Endothelial cell (in vitro differentiated cells): ENCODE data around the gene SLC23A2. TPM values are rescaled to one million over a fixed set of nuclear protein-coding genes. Genes with fewer than 3 reads are reported as not detected.

ENCODE experiments used
- DNase-seq: peaks from one replicate; pipeline ENCODE4 v3.0.0; 2021; ENCODE audit warnings: low spot score
- H3K27ac Mint-ChIP-seq: one replicate; pipeline ENCODE4 v1.8.0; 2021; ENCODE audit warnings: mixed read lengths, inconsistent platforms; ENCODE audit not compliant: unreplicated experiment
- H3K27me3 Mint-ChIP-seq: one replicate; pipeline ENCODE4 v1.8.0; 2021; ENCODE audit warnings: mild to moderate bottlenecking, moderate library complexity, mixed read lengths, inconsistent platforms; ENCODE audit not compliant: unreplicated experiment
- H3K36me3 Mint-ChIP-seq: one replicate; pipeline ENCODE4 v1.8.0; 2021; ENCODE audit warnings: mild to moderate bottlenecking, low read depth, mixed read lengths, inconsistent platforms; ENCODE audit not compliant: unreplicated experiment
- H3K4me1 Mint-ChIP-seq: one replicate; pipeline ENCODE4 v1.8.0; 2021; ENCODE audit warnings: mild to moderate bottlenecking, mixed read lengths, inconsistent platforms; ENCODE audit not compliant: unreplicated experiment
- H3K4me3 Mint-ChIP-seq: one replicate; pipeline ENCODE4 v1.8.0; 2021; ENCODE audit warnings: mild to moderate bottlenecking, mixed read lengths, inconsistent platforms; ENCODE audit not compliant: unreplicated experiment
- H3K9me3 Mint-ChIP-seq: one replicate; pipeline ENCODE4 v1.8.0; 2021; ENCODE audit warnings: mixed read lengths, inconsistent platforms; ENCODE audit not compliant: unreplicated experiment
- total RNA-seq: library from RNA; stranded (reverse); fragmentation: NEBNext Ultra II Directional; extraction: Animal tissue kit (Norgen Biotek cat#: 25700); gene quantifications from one replicate; pipeline ENCODE4 v1.2.1, GENCODE V29; 2021; ENCODE audit not compliant: unreplicated experiment
- TF ChIP-seq, protein P1 (sequence below): fragments of 200-600 bp; sonication (generic); IDR thresholded peaks from one replicate; pipeline ENCODE4 v1.5.0; 2021; ENCODE audit warnings: antibody characterized with exemption; ENCODE audit not compliant: unreplicated experiment

The SLC23A2 gene
- total RNA-seq, 1 donor from 2014 or later, result 71.3 TPM

DNA sequence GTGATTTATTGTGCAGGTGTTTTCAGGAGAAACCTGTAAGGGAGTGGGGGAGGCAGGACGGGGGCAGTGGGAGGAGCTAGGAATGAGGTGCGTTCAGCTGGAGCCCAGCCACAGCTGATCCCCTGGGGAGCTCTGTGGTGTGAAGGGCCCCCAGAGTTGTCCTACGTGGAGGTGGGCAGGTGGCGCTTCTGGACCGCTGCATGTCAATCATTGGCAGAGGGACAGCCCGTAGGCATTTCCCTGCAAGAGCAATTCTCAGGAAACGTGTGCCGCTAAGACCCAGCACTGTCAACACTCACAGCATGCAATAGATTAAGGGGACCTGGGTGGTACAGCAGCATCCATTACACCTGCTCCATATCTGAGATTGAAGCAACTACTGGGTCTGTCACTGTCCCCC, 191.6 kb downstream of the SLC23A2 start:
- Mint-ChIP-seq H3K9me3 (peaks cover 6% of the 10 kb centered on the region), H3K36me3 (peaks cover 69% of the 10 kb centered on the region), H3K27me3 (peaks cover 17% of the 10 kb centered on the region), H3K4me3 (peak overlapping the region; percentile 61), H3K27ac (peak overlapping the region; percentile 77), H3K4me1 (peaks cover 90% of the 10 kb centered on the region)
- DNase-seq, result no peak
- TF ChIP-seq, protein P1, sequence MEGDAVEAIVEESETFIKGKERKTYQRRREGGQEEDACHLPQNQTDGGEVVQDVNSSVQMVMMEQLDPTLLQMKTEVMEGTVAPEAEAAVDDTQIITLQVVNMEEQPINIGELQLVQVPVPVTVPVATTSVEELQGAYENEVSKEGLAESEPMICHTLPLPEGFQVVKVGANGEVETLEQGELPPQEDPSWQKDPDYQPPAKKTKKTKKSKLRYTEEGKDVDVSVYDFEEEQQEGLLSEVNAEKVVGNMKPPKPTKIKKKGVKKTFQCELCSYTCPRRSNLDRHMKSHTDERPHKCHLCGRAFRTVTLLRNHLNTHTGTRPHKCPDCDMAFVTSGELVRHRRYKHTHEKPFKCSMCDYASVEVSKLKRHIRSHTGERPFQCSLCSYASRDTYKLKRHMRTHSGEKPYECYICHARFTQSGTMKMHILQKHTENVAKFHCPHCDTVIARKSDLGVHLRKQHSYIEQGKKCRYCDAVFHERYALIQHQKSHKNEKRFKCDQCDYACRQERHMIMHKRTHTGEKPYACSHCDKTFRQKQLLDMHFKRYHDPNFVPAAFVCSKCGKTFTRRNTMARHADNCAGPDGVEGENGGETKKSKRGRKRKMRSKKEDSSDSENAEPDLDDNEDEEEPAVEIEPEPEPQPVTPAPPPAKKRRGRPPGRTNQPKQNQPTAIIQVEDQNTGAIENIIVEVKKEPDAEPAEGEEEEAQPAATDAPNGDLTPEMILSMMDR, result no peak

DNA sequence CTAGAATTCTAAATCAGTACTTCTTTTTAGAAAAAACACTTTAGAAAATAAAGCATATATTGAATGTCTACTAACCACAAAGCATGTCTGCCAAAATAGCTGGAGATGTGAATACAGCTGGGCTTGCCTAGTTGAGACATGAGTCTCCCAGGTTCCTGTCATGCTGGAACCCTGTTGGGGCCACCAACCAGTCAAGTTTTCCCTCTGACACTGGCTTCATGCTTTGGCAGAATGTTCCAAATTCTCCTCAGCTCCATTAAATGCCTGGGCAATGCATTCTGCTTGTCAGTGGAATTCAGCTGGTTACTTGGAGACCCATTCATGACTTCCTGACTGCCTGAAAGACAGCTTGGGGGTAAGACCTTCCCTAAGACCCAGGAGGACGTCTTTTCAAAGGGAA, 192.4 kb downstream of the SLC23A2 start:
- Mint-ChIP-seq H3K9me3 (peaks cover 6% of the 10 kb centered on the region), H3K27ac (peak overlapping the region; percentile 83)
- no peak for DNase-seq

DNA sequence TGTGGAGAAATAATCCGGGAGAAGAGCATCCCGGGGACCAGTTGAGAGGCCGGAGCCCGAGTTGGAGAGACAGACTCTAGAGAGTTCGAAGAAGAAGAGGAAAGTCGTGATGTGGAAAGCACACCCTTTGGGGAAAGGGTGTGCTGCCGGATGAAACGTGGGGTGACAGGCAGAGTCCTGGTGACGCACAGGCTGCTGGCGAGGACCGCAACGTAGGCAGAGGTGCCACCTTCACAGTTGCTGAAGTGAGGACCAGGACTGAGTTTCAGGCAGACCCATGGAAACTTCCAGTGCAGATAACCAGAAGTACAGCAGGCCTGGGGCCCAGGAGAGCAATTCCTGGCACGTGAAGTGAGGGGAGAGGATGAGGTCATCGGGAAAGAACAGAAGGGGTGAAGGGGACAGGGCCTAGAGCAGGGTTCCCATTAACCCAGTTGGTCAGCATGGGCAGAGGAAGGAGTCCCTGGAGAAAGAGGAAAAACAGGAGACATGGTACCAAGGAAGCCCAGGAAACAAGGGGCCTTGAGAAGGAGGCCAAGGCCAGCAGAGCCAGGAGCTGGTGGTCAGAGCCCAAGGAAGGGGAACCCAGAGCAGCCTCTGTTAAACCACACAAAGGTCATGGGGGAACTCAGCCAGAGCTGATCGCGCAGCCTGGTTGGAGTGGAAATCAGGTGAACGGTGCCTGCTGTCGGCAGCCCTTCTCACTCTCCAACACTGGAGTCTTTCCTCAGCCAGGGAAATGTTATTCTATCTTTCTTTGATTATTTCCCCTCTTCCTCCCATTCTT, 195.5 kb downstream of the SLC23A2 start:
- H3K4me1 Mint-ChIP-seq, result peaks cover 53% of the 10 kb centered on the region
- peaks cover 3% of the 10 kb centered on the region for H3K27me3 Mint-ChIP-seq
- TF ChIP-seq, protein P1, result no peak
- H3K9me3 Mint-ChIP-seq, result peaks cover 6% of the 10 kb centered on the region
- peak overlapping the region; percentile 87 for H3K27ac Mint-ChIP-seq
- peak overlapping the region; percentile 74 for H3K4me3 Mint-ChIP-seq
- H3K36me3 Mint-ChIP-seq, result peaks cover 63% of the 10 kb centered on the region
- no peak for DNase-seq

More for the DNA sequence above, 192.4 kb downstream of the SLC23A2 start:
- Mint-ChIP-seq H3K27me3 (peaks cover 17% of the 10 kb centered on the region), H3K4me1 (peaks cover 82% of the 10 kb centered on the region), H3K36me3 (peaks cover 65% of the 10 kb centered on the region), H3K4me3 (peak overlapping the region; percentile 61)
- TF ChIP-seq, protein P1, result no peak

DNA sequence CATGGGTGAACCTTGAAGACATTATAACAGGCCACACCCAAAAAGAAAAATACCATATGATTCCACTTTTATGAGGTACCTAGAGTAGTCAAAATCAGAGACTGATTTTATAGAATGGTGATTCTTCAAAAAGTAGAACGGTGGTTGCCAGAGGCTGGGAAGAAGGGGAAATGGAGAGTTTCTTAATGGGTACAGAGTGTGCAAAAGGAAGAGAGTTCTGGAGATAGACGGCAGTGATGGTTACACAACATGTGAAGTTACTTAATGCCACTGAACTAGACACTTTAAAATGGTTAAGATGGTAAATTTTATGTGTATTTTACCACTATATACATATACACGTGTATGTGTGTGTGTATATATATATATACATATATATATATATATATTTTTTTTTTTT, 198.8 kb downstream of the SLC23A2 start:
- TF ChIP-seq, protein P1, result no peak
- peaks cover 6% of the 10 kb centered on the region for H3K9me3 Mint-ChIP-seq
- DNase-seq, result no peak
- peaks cover 68% of the 10 kb centered on the region for H3K36me3 Mint-ChIP-seq
- H3K27ac Mint-ChIP-seq, result no peak overlapping the region
- H3K27me3 Mint-ChIP-seq, result peaks cover 3% of the 10 kb centered on the region
- peak overlapping the region; percentile 1 for H3K4me3 Mint-ChIP-seq
- H3K4me1 Mint-ChIP-seq, result peaks cover 26% of the 10 kb centered on the region

Other genes with a start within 250 kb of the SLC23A2 start
- 229 TPM for gene RASSF2, start 177.9 kb downstream of the SLC23A2 start, total RNA-seq
- gene TMEM230, start 111.6 kb upstream of the SLC23A2 start, total RNA-seq, result 62.2 TPM
- 77.1 TPM for gene PCNA, start 118.4 kb upstream of the SLC23A2 start, total RNA-seq
- gene CDS2, start 125.5 kb upstream of the SLC23A2 start, total RNA-seq, result 130 TPM